ENCODE data around the gene SMAD6.
"Not testable (repeated sequence)": the region's sequence is repeated elsewhere in the genome, so short reads cannot be mapped to it uniquely, and the experiment has no call there.

Gene SMAD6

GRCh38 chr15:66757521-66757920 lies 55.5 kb downstream of the SMAD6 start:
- H3K79me2 ChIP-seq (ENCODE audit: low read length), result no peaks in the 10 kb centered on the region
- peaks cover 8% of the 10 kb centered on the region; the same call in 1 of the 2 replicates for H3K27me3 ChIP-seq (replicated peaks; ENCODE audit: insufficient read depth, low read length)
- no peaks in the 10 kb centered on the region for H4K20me1 ChIP-seq (ENCODE audit: insufficient read depth, low read length)
- no peaks in the 10 kb centered on the region for H3K36me3 ChIP-seq (replicated peaks; ENCODE audit: insufficient read depth, low read length)
- H3K9me2 ChIP-seq (replicated peaks; ENCODE audit: insufficient read depth, low read length), result no peaks in the 10 kb centered on the region
- no peak overlapping the region for H3K27ac ChIP-seq (ENCODE audit: low read length)
- no peak overlapping the region for H3K9ac ChIP-seq (ENCODE audit: low read length)
- no peak overlapping the region for H3K4me2 ChIP-seq (ENCODE audit: low read depth, low read length)
- no peaks in the 10 kb centered on the region for H3F3A ChIP-seq (ENCODE audit: insufficient read depth, low read length)
- no peaks in the 10 kb centered on the region for H3K9me3 ChIP-seq (replicated peaks; ENCODE audit: insufficient read depth, low read length)
- H2AFZ ChIP-seq (ENCODE audit: low read length), result no peak overlapping the region
- TF ChIP-seq CTCF (IDR thresholded peaks at IDR 0.05; ENCODE audit: low read length), result no peak
- TF ChIP-seq EZH2phosphoT487 (IDR thresholded peaks at IDR 0.05; ENCODE audit: low read length), result no peak
- TF ChIP-seq EZH2 (optimal IDR thresholded peaks at IDR 0.05; ENCODE audit: low read depth, low read length), result no peak
- no peaks in the 10 kb centered on the region for H3K4me1 ChIP-seq (ENCODE audit: low read length)
- DNase-seq, result no peak
- H3K4me3 ChIP-seq (ENCODE audit: low read length), result no peak overlapping the region

- H3K4me3 ChIP-seq (ENCODE audit: low read length); H3K27ac ChIP-seq (ENCODE audit: low read length); H3K36me3 ChIP-seq (replicated peaks; ENCODE audit: insufficient read depth, low read length); H3F3A ChIP-seq (ENCODE audit: insufficient read depth, low read length); H3K9me2 ChIP-seq (replicated peaks; ENCODE audit: insufficient read depth, low read length); H3K27me3 ChIP-seq (replicated peaks; ENCODE audit: insufficient read depth, low read length); H4K20me1 ChIP-seq (ENCODE audit: insufficient read depth, low read length); H3K9ac ChIP-seq (ENCODE audit: low read length); DNase-seq; H3K4me2 ChIP-seq (ENCODE audit: low read depth, low read length); H3K9me3 ChIP-seq (replicated peaks; ENCODE audit: insufficient read depth, low read length); H2AFZ ChIP-seq (ENCODE audit: low read length); H3K4me1 ChIP-seq (ENCODE audit: low read length); H3K79me2 ChIP-seq (ENCODE audit: low read length): not testable (repeated sequence)
These were observed 56.2 kb downstream of the SMAD6 start for GRCh38 chr15:66758217-66758616.

GRCh38 chr15:66758844-66759243 lies 56.8 kb downstream of the SMAD6 start:
- no peak overlapping the region for H3K9ac ChIP-seq (ENCODE audit: low read length)
- TF ChIP-seq EZH2phosphoT487 (IDR thresholded peaks at IDR 0.05; ENCODE audit: low read length) (no peak), CTCF (IDR thresholded peaks at IDR 0.05; ENCODE audit: low read length) (no peak), EZH2 (optimal IDR thresholded peaks at IDR 0.05; ENCODE audit: low read depth, low read length) (no peak)
- H3K4me2 ChIP-seq (ENCODE audit: low read depth, low read length), result no peak overlapping the region
- H2AFZ ChIP-seq (ENCODE audit: low read length), result no peak overlapping the region
- H3F3A ChIP-seq (ENCODE audit: insufficient read depth, low read length), result no peaks in the 10 kb centered on the region
- H3K4me3 ChIP-seq (ENCODE audit: low read length), result no peak overlapping the region
- H3K27ac ChIP-seq (ENCODE audit: low read length), result no peak overlapping the region
- no peaks in the 10 kb centered on the region for H3K79me2 ChIP-seq (ENCODE audit: low read length)
- no peaks in the 10 kb centered on the region for H3K9me2 ChIP-seq (replicated peaks; ENCODE audit: insufficient read depth, low read length)
- no peaks in the 10 kb centered on the region for H3K9me3 ChIP-seq (replicated peaks; ENCODE audit: insufficient read depth, low read length)
- H4K20me1 ChIP-seq (ENCODE audit: insufficient read depth, low read length), result no peaks in the 10 kb centered on the region
- DNase-seq, result no peak
- H3K36me3 ChIP-seq (replicated peaks; ENCODE audit: insufficient read depth, low read length), result no peaks in the 10 kb centered on the region
- H3K4me1 ChIP-seq (ENCODE audit: low read length), result no peaks in the 10 kb centered on the region
- peaks cover 12% of the 10 kb centered on the region; the same call in 1 of the 2 replicates for H3K27me3 ChIP-seq (replicated peaks; ENCODE audit: insufficient read depth, low read length)

GRCh38 chr15:66760097-66760967 lies 58.3 kb downstream of the SMAD6 start:
- DNase-seq, result no peak
- H4K20me1 ChIP-seq (ENCODE audit: insufficient read depth, low read length), result no peaks in the 10 kb centered on the region
- TF ChIP-seq CTCF (IDR thresholded peaks at IDR 0.05; ENCODE audit: low read length) (no peak), EZH2phosphoT487 (IDR thresholded peaks at IDR 0.05; ENCODE audit: low read length) (no peak), EZH2 (optimal IDR thresholded peaks at IDR 0.05; ENCODE audit: low read depth, low read length) (no peak)
- H3K4me1 ChIP-seq (ENCODE audit: low read length), result no peaks in the 10 kb centered on the region
- H3K27me3 ChIP-seq (replicated peaks; ENCODE audit: insufficient read depth, low read length), result peaks cover 23% of the 10 kb centered on the region; the same call in 1 of the 2 replicates
- H3K36me3 ChIP-seq (replicated peaks; ENCODE audit: insufficient read depth, low read length), result no peaks in the 10 kb centered on the region
- no peaks in the 10 kb centered on the region for H3K9me2 ChIP-seq (replicated peaks; ENCODE audit: insufficient read depth, low read length)
- H3K9me3 ChIP-seq (replicated peaks; ENCODE audit: insufficient read depth, low read length), result no peaks in the 10 kb centered on the region
- no peak overlapping the region for H3K27ac ChIP-seq (ENCODE audit: low read length)
- H2AFZ ChIP-seq (ENCODE audit: low read length), result no peak overlapping the region
- H3K4me2 ChIP-seq (ENCODE audit: low read depth, low read length), result no peak overlapping the region
- no peaks in the 10 kb centered on the region for H3F3A ChIP-seq (ENCODE audit: insufficient read depth, low read length)
- no peaks in the 10 kb centered on the region for H3K79me2 ChIP-seq (ENCODE audit: low read length)
- no peak overlapping the region for H3K9ac ChIP-seq (ENCODE audit: low read length)
- H3K4me3 ChIP-seq (ENCODE audit: low read length), result no peak overlapping the region

Measured in MM.1S (cell line).